Small intestine (tissue), 7 donors: ENCODE data around the gene ZNF397. TPM values are rescaled to one million over a fixed set of nuclear protein-coding genes. Genes with fewer than 3 reads are reported as not detected.

Source experiments
- DNase-seq, 2 donors: peaks; one replicate each; pipeline versions ENCODE4 v3.0.0 to v3.0.0-alpha.2; 2013
- FAIRE-seq: peaks from 2 replicates; lab custom pipeline; 2012; peaks lifted over from hg19 to GRCh38; lab: Jason Lieb, UNC
- H3K27ac ChIP-seq, 3 donors: one replicate each; pipeline ENCODE4 v1.5.1; 2013; ENCODE audit warnings: low read length in 2 of 3, mild to moderate bottlenecking in 2 of 3, control low read depth in 1 of 3, inconsistent platforms in 1 of 3, low read depth in 1 of 3, moderate library complexity in 1 of 3
- H3K27me3 ChIP-seq, 3 donors: one replicate each; pipeline ENCODE4 v1.6.1; 2013; ENCODE audit warnings: low read length in 3 of 3, inconsistent platforms in 1 of 3; ENCODE audit not compliant: control insufficient read depth in 3 of 3, insufficient read depth in 3 of 3
- H3K36me3 ChIP-seq, 3 donors: one replicate each; pipeline ENCODE4 v1.6.1; 2013; ENCODE audit warnings: low read length in 3 of 3, inconsistent platforms in 1 of 3, low read depth in 1 of 3, mild to moderate bottlenecking in 1 of 3, moderate library complexity in 1 of 3; ENCODE audit not compliant: control insufficient read depth in 3 of 3, insufficient read depth in 2 of 3
- H3K4me1 ChIP-seq, 3 donors: one replicate each; pipeline ENCODE4 v1.6.1; 2013; ENCODE audit warnings: low read length in 2 of 3, inconsistent platforms in 1 of 3, low read depth in 1 of 3, mild to moderate bottlenecking in 1 of 3, moderate library complexity in 1 of 3; ENCODE audit not compliant: control insufficient read depth in 3 of 3, insufficient read depth in 2 of 3
- H3K4me3 ChIP-seq, 3 donors: one replicate each; pipeline ENCODE4 v1.5.1; 2013; ENCODE audit warnings: low read length in 3 of 3, control low read depth in 1 of 3, inconsistent platforms in 1 of 3, low read depth in 1 of 3, mild to moderate bottlenecking in 1 of 3, moderate library complexity in 1 of 3
- H3K9me3 ChIP-seq, 2 donors: one replicate each; pipeline ENCODE4 v1.6.1; 2013; ENCODE audit warnings: low read depth in 1 of 2, low read length in 1 of 2; ENCODE audit not compliant: control insufficient read depth in 2 of 2, insufficient read depth in 1 of 2
- WGBS, 3 donors: extraction: QIAGEN DNeasy Blood & Tissue Kit; methylation state at CpG; one replicate each; pipeline ENCODE4 v1.1.7; 2013; 5-methylcytosine and 5-hydroxymethylcytosine counted together
- polyA plus RNA-seq, 4 donors: library from polyadenylated mRNA; stranded (reverse) in 3 of 4; unstranded in 1 of 4; fragments of 200-250 nt in 3 of 4; fragments of 120-200 nt in 1 of 4; gene quantifications; one replicate each; pipeline versions ENCODE4 v1.2.1 to v1.2.3, GENCODE V29; 2013
- donor health status: healthy with polysubstance abuse.
- donor health status: control.
- donor health status: control.
- donor health status: Bipolar disorder and iron deficiency.
- donor health status: healthy.

ZNF397 gene
- polyA plus RNA-seq, 4 donors: 5.7 to 39.1 (median 9.2) TPM

DNA sequence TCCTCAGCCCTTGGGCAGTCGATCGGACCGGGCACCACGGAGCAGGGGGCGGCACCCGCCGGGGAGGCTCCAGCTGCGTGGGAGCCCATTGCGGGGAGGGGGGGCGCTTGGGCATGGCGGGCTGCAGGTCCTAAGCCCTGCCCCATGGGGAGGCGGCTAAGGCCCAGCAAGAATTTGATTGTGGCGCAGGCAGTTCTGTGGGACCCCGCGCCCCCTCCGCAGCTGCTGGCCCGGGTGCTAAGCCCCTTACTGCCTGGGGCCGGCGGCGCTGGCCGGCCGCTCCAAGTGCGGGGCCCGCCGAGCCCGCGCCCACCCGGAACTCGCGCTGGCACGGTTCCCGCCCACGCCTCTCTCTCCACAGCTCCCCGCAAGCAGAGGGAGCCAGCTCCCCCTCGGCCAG lies 30.8 kb downstream of the ZNF397 start:
- FAIRE-seq (no peak), DNase-seq (no peak)
- Histone ChIP-seq H3K27ac (no peak overlapping the region), H3K4me3 (no peak overlapping the region), H3K36me3 (no peaks in the 10 kb centered on the region), H3K4me1 (peaks cover 0 to 2% (median 0%) of the 10 kb centered on the region in 3 donors), H3K27me3 (no peaks in the 10 kb centered on the region), H3K9me3 (peaks cover 0 to 26% of the 10 kb centered on the region in 2 donors)
- WGBS, 3 donors: 90 to 96% (median 93%) methylated on average over 14 to 35 of the region's 35 CpGs

DNA sequence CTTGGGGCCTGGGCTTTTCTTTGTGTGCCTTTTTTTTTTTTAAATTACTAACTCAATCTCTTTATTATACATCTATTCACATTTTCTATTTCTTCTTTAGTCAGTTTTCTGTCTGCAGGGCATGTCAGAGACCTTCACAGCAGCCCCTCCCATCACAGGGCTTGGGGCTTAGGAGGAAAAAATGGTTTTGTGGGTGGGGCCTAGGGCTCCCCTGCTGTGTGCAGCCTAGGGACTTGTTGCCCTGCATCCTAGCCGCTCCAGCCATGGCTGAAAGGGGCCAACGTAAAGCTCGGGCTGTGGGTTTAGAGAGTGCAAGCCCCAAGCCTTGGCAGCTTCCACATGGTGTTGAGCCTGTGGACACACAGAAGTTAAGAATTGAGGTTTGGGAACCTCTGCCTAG lies 35.4 kb downstream of the ZNF397 start:
- no peak for FAIRE-seq
- H3K27ac ChIP-seq: no peak overlapping the region
- WGBS, 3 donors: 96 to 99% (median 97%) methylated on average over 3 of the region's 3 CpGs

DNA sequence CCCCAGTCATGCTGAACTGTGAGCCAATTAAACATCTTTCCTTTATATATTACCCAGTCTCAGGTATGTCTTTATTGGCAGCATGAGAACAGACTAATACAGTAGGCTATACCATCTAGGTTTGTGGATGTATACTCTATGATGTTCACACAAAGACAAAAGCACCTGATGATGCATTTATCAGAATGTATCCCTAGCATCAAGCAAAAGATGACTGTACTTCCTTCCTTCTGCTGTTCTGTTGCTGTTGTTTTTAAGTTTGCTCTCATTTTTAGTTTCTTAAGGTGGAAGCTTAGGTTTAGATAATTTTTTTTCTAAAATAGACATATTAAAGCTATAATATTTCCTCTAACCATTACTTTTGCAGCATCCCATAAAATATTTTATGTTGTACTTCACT lies 36.8 kb downstream of the ZNF397 start:
- Histone ChIP-seq H3K27me3 (no peaks in the 10 kb centered on the region), H3K27ac (no peak overlapping the region), H3K4me3 (no peak overlapping the region), H3K9me3 (peaks cover 0 to 22% of the 10 kb centered on the region in 2 donors), H3K4me1 (no peaks in the 10 kb centered on the region), H3K36me3 (no peaks in the 10 kb centered on the region)
- FAIRE-seq (no peak), DNase-seq (no peak)

More for the DNA sequence above, 35.4 kb downstream of the ZNF397 start:
- Histone ChIP-seq H3K27me3 (no peaks in the 10 kb centered on the region), H3K36me3 (no peaks in the 10 kb centered on the region), H3K4me1 (no peaks in the 10 kb centered on the region), H3K9me3 (peaks cover 0 to 24% of the 10 kb centered on the region in 2 donors), H3K4me3 (no peak overlapping the region)
- no peak for DNase-seq

DNA sequence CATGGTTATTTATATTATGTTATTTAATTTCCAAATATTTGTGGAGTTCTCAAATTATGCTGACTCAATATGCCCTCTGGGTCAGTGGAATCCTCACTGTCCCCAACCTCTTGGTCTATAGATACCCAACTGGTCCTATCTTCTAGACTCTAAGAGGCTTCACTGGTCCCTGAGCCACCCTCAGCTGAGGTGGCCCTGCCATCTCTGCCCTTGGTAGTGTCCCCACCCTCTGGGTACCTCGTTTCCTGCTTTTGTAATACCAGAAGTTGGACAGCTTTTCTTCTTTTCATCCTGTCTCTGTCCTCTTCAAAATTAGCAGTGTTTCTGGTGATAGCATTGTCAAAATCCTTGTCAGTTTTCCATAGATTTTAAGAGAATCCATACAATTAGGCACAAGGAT lies 37.3 kb downstream of the ZNF397 start:
- DNase-seq (no peak), FAIRE-seq (no peak)
- Histone ChIP-seq H3K9me3 (peaks cover 0 to 21% of the 10 kb centered on the region in 2 donors), H3K36me3 (peaks cover 0 to 2% (median 0%) of the 10 kb centered on the region in 3 donors), H3K27ac (no peak overlapping the region), H3K4me1 (no peaks in the 10 kb centered on the region), H3K27me3 (no peaks in the 10 kb centered on the region), H3K4me3 (no peak overlapping the region)
- WGBS, 3 donors: 71 to 82% (median 75%) methylated on average over 1 of the region's 1 CpG

DNA sequence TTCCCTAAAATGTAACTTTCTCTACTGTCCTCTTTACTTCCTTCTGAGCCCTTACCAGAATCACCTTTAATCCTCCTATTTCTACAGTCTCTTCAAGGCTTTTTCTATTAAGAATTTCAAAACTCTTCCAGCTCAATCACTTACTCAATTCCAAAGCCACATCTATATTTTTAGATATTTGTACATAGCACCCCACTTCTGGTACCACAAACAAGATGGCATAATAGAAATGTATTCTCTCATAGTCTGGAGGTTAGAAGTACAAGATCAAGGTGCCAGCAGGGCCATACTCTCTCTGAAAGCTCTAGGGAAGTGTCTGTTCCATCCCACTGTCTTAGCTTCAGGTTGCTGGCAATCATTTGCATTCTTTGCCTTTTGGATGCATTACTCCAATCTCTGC lies 38.1 kb downstream of the ZNF397 start:
- peaks cover 0 to 28% of the 10 kb centered on the region in 2 donors for H3K9me3 ChIP-seq
- H3K4me3 ChIP-seq: no peak overlapping the region
- no peaks in the 10 kb centered on the region for H3K4me1 ChIP-seq
- no peak for FAIRE-seq
- H3K27ac ChIP-seq: no peak overlapping the region
- peaks cover 0 to 11% (median 0%) of the 10 kb centered on the region in 3 donors for H3K36me3 ChIP-seq
- DNase-seq: no peak
- H3K27me3 ChIP-seq: no peaks in the 10 kb centered on the region

DNA sequence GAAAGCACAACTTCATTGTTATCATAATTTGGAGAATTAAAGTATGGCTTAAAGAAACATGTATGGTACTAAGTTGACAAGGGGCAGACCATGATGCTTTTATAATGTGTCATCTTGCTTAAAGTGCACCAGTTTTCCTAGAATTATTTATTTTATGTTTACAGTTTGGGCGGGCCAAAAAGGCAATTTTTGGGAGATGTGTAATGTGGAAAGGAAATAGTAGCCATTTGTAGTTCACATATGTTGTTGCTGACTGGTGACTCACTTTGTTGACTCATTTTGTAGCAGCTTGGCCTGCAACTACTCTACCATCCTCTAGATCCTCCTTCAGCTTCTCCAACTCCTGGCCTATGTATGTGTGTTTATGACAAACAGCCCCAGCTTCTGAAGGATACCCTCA lies 41.5 kb downstream of the ZNF397 start:
- Histone ChIP-seq H3K4me1 (no peaks in the 10 kb centered on the region), H3K4me3 (no peak overlapping the region), H3K27me3 (no peaks in the 10 kb centered on the region), H3K9me3 (peaks cover 0 to 27% of the 10 kb centered on the region in 2 donors), H3K27ac (no peak overlapping the region), H3K36me3 (peaks cover 0 to 22% (median 0%) of the 10 kb centered on the region in 3 donors)
- WGBS, 3 donors: 79 to 100% (median 91%) methylated on average over 1 of the region's 1 CpG
- no peak for FAIRE-seq
- DNase-seq: no peak

DNA sequence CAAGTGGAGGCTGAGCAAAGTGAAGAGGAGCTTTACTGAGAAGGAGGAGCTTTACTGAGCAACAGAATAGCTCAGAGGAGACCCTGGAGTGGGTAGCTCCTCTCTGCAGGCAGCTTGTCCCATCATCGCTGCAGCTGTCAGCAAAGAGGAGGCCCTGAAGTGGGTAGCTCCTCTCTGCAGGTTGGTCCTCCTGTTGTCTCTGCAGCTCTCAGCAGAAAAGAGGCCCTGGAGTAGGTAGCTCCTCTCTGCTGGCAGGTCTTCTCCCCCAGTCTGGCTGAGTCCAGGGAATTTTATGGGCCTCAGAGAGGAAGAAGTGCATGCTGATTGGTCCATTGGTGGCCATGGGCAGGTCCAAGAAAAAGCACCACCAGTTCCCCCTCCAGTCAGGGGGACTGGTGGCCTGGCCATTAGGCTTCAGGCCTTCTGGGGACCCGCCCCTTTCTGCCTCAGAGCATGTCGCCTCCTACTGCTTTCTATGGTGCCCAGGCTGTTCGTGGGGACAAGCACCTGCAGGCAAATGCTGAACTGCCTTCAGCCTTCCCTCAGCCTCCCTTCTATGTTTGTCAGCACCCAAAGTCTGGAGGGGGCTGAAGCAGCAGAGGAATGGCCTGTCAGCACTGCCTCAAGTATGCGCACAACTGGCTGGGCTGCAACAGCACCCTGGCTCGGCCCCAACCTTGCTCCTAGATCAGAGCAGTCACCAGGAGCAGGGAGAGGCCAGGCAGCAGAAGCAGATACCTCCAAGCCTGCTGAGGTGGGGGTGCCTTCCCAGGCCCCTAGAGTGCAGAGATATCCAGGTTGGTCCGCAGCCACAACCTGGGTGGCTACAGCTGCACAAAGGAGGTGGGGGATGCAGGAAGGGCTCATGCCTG lies 43.3 kb downstream of the ZNF397 start:
- no peak overlapping the region for H3K27ac ChIP-seq
- H3K4me3 ChIP-seq: no peak overlapping the region
- peaks cover 0 to 25% of the 10 kb centered on the region in 2 donors for H3K9me3 ChIP-seq
- no peaks in the 10 kb centered on the region for H3K27me3 ChIP-seq
- 91 to 98% (median 94%) methylated on average over 7 of the region's 7 CpGs for WGBS, 3 donors
- no peak for DNase-seq
- no peak for FAIRE-seq
- H3K36me3 ChIP-seq: peaks cover 0 to 22% (median 0%) of the 10 kb centered on the region in 3 donors
- H3K4me1 ChIP-seq: peaks cover 0 to 2% (median 0%) of the 10 kb centered on the region in 3 donors

DNA sequence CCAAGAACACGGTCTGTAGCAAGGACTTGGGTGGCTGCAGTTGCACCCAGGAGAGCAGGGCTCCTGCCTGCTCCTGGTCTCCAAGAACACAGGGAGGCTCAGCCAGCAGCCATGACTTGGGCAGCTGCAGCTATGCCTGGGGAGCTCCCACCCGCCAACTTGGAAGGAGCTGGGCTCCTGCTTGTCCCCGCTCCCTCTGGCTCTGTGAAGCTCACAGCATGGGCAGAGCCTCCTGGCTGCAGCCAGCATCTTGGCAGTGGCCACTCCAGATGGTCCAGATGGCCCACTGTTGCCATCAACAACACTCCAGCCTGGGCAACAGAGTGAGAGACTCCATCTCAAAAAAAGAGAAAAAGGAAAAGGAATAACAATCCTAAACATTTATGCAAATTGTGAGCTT lies 44.0 kb downstream of the ZNF397 start:
- Histone ChIP-seq H3K27ac (no peak overlapping the region), H3K4me1 (peaks cover 0 to 2% (median 0%) of the 10 kb centered on the region in 3 donors), H3K36me3 (peaks cover 0 to 22% (median 0%) of the 10 kb centered on the region in 3 donors), H3K4me3 (no peak overlapping the region), H3K27me3 (no peaks in the 10 kb centered on the region), H3K9me3 (peaks cover 0 to 21% of the 10 kb centered on the region in 2 donors)
- FAIRE-seq (no peak), DNase-seq (no peak)
- 97 to 100% (median 98%) methylated on average over 3 of the region's 3 CpGs for WGBS, 3 donors
